Activated T-cell treated with anti-CD3 and anti-CD28 coated beads, Interleukin-2, amount 50 U/mL, for 72 hours (primary cell): ENCODE results near the gene C5AR1. TPM values are rescaled to one million over a fixed set of nuclear protein-coding genes. Genes with fewer than 3 reads are reported as not detected.
"Not testable (repeated sequence)": the region's sequence is repeated elsewhere in the genome, so short reads cannot be mapped to it uniquely, and the experiment has no call there.

ENCODE experiments used
- ATAC-seq, 2 donors: fragments of 150-1000 bp; cut with Tn5 transposase; replicated peaks in 1 of 2; 2 replicates each; pipeline ENCODE4 v1.10.0; 2021; ENCODE audit warnings: moderate library complexity in 2 of 2, mild to moderate bottlenecking in 1 of 2
- DNase-seq, 2 donors: peaks; one replicate each; pipeline ENCODE4 v3.0.0; 2021 to 2022; ENCODE audit warnings: mixed read lengths in 1 of 2
- H3K27ac Mint-ChIP-seq: one replicate; pipeline ENCODE4 v1.8.0; 2022; ENCODE audit warnings: mild to moderate bottlenecking, moderate library complexity, mixed read lengths
- H3K27me3 Mint-ChIP-seq: one replicate; pipeline ENCODE4 v1.8.0; 2022; ENCODE audit warnings: low read depth, mixed read lengths
- H3K36me3 Mint-ChIP-seq, 2 donors: one replicate each; pipeline ENCODE4 v1.8.0; 2022; ENCODE audit warnings: mixed read lengths in 2 of 2, mild to moderate bottlenecking in 1 of 2; ENCODE audit not compliant: insufficient read depth in 2 of 2
- H3K4me1 Mint-ChIP-seq: one replicate; pipeline ENCODE4 v1.8.0; 2022; ENCODE audit warnings: low read depth, mixed read lengths
- H3K4me3 Mint-ChIP-seq, 2 donors: one replicate each; pipeline ENCODE4 v1.8.0; 2022; ENCODE audit warnings: mild to moderate bottlenecking in 2 of 2, mixed read lengths in 2 of 2, moderate library complexity in 2 of 2
- H3K9me3 Mint-ChIP-seq, 2 donors: one replicate each; pipeline ENCODE4 v1.8.0; 2022; ENCODE audit warnings: mixed read lengths in 2 of 2
- total RNA-seq, 2 donors: library from RNA; stranded (reverse); gene quantifications; one replicate each; pipeline ENCODE4 v1.2.3, GENCODE V29; 2022

Gene C5AR1
- total RNA-seq, 2 donors from 2014 or later, result 1.8 to 3.0 TPM

DNA sequence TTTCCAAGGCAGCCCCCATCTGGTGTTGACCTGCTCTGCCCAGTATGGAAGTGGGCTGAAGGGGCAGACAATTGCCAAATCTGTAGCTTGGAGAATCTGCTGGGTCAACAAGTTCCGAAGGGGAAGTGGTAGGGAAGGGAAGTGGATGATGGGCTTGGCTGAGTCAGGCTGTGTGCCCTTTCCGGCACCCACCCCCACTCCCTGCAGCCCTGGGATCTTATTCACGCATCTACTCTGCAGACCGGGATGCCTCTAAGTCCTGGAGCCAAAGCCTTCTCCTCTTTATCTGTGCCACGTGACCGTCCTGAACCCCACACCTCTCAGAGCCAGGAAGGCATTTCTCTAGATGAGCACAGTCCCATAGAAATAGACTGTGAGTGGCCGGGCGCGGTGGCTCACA is 14.8 kb downstream of the C5AR1 start:
- DNase-seq, result no peak
- Mint-ChIP-seq H3K4me1 (no peaks in the 10 kb centered on the region), H3K4me3 (no peak overlapping the region), H3K27me3 (peaks cover 21% of the 10 kb centered on the region), H3K9me3 (no peaks in the 10 kb centered on the region), H3K27ac (no peak overlapping the region), H3K36me3 (no peaks in the 10 kb centered on the region)
- ATAC-seq, result no peak

DNA sequence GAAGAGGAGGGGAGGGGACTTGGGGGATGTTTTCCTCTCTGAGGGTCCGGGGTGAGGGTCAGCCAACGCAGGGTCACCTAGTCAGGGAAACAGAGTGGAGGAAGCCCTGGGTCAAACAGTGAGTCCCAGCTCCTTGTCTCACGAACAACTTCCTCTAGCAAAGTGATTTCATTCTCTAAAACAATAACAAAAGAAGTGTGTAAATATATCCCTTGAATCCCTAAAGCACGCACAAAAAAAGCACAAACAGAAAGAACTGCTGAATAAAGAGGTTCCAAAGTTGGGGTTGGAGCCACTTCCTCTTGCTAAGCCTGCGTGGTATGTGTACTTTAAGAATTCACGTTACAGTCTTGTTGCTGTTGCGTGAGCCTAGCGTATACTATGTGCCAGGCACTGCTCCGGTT is 20.8 kb downstream of the C5AR1 start:
- ATAC-seq, result no peak
- Mint-ChIP-seq H3K36me3 (no peaks in the 10 kb centered on the region), H3K4me1 (no peaks in the 10 kb centered on the region), H3K27me3 (no peaks in the 10 kb centered on the region), H3K4me3 (no peak overlapping the region), H3K27ac (no peak overlapping the region), H3K9me3 (no peaks in the 10 kb centered on the region)
- no peak for DNase-seq

DNA sequence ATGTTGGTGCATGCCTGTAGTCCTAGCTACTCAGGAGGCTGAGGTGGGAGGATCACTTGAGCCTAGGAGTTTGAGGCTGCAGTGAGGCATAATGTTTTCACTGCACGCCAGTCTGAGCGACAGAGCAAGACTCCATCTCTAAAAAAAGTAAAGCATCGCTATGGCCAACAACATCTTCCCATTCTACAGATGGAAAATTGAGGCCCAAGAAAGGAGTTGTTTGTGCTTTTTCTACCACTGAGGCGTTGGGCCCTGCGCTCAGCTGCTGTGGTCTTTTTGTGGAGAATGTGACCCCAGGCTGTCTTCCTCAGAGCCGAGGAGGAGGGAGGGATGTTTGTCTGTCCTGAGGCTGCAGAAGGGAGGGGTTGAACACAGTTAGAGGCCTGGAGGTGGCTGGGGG is 21.8 kb downstream of the C5AR1 start:
- Mint-ChIP-seq H3K27me3 (no peaks in the 10 kb centered on the region), H3K4me1 (peaks cover under 1% of the 10 kb centered on the region)
- no peak for DNase-seq

DNA sequence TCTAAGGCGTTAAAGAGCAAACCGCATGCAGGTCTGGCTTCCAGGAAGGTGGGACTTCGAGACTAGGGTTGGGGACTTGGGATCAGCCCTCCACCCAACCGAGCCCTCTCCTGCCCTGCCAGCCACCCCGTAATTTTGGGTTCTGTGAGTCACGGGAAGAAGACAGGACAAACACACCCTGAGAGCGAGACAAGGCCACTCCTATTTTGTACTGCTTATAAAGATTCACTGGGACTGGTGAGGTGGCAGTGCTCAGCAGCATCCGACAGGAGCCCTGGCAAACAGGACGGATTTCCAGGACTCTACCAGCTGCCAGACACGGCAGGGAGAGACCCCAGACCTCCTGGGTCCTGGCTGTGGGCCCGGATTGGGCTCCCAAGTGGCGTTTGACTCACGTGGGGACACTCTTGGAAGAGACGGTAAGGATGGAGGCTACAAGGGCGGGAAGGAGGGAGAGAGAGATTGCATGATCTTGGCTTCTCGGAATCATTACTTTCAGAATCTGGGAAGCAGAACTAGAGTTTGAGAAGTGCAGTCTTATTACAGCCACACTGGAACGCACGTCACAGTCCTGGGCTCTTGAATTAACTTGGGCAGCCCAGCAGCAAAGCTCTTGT is 22.4 kb downstream of the C5AR1 start, which contains the start of gene C5AR2:
C5AR2 (plus strand) TSS at position 245 of the 617 bp plus-strand sequence. CDS start 8,625 bp downstream, outside the sequence.
- Mint-ChIP-seq H3K4me3 (no peak within 1 kb of the TSS), H3K36me3 (no peaks in the 10 kb centered on the region), H3K4me1 (peaks cover 4% of the 10 kb centered on the region), H3K9me3 (no peaks in the 10 kb centered on the region), H3K27me3 (no peaks in the 10 kb centered on the region), H3K27ac (no peak within 1 kb of the TSS)
- DNase-seq (no peak), ATAC-seq (no peak)

More for the DNA sequence above, 21.8 kb downstream of the C5AR1 start:
- no peak for ATAC-seq
- H3K4me3 Mint-ChIP-seq, result no peak overlapping the region
- no peaks in the 10 kb centered on the region for H3K9me3 Mint-ChIP-seq
- no peaks in the 10 kb centered on the region for H3K36me3 Mint-ChIP-seq
- H3K27ac Mint-ChIP-seq, result no peak overlapping the region

DNA sequence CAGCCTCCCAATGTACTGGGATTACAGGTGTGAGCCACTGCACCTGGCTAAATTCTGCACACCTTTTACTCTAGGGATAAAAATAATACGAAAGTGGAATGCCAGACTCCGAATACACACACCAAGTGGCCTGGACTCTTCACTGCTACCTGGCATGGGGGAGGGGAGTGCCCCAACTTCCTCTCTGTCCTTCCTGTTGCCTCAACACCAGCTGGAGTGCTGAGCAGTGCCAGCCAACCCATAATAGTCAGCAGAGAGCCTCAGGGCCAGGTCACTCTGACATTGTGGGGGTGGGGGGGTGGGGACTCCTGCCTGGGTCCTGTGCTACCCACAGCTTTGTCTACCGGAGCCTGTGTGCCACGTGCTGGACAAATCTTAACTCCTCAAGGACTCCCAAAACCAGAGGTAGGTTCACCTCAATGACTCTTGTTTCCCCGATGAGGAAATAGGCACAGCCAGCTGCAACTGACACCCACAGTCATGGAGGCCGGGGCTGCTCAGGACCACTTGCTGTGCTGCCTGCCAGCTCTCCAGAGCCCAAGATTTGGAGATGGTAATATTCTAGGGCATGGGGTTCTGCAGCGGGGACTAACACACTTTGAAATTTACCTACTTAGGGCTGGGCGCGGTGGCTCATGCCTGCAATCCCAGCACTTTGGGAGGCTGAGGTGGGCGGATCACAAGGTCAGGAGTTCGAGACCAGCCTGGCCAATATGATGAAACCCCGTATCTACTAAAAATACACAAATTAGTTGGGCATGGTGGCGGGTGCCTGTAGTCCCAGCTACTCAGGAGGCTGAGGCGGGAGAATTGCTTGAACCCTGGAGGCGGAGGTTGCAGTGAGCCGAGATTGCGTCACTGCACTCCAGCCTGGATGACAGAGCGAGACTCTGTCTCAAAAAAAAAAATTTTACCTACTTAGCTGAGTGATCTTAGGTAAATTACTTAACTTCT is 27.4 kb downstream of the C5AR1 start:
- DNase-seq, H3K9me3 Mint-ChIP-seq, H3K4me1 Mint-ChIP-seq, H3K36me3 Mint-ChIP-seq, H3K27me3 Mint-ChIP-seq, H3K4me3 Mint-ChIP-seq: not testable (repeated sequence)
- ATAC-seq, result peak in 1 of 2 donors; percentile 47
- peak overlapping the region; percentile 73 for H3K27ac Mint-ChIP-seq

DNA sequence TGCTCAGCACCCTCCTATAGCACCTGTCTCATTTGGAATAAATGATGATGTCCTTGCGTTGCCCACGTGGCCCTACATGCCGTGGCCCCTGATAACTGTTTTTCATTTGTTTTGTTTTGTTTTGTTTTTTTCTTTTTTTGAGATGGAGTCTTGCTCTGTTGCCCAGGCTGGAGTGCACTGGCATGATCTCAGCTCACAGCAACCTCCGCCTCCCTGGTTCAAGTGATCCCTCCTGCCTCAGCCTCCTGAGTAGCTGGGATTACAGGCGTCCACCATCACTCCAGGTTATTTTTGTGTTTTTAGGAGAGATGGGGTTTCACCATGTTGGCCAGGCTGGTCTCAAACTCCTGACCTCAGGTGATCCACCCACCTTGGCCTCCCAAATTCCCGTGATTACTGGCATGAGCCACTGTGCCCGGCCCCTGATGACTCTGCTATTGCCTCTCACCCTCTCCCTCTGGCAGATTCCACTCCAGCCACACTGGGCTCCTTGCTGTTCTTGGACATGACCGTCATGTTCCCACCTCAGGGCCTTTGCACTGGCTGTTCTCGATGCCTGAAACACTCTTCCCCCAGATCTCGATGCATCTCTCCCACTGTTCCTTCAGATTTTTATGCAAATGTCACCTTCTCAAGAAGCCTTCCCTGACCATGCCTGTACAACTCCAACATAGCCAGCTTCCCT is 29.7 kb downstream of the C5AR1 start:
- peaks cover 4% of the 10 kb centered on the region for H3K4me1 Mint-ChIP-seq
- DNase-seq (no peak), ATAC-seq (no peak)
- H3K36me3 Mint-ChIP-seq, result no peaks in the 10 kb centered on the region
- no peak overlapping the region for H3K4me3 Mint-ChIP-seq
- H3K27ac Mint-ChIP-seq, result peak overlapping the region; percentile 21
- no peaks in the 10 kb centered on the region for H3K9me3 Mint-ChIP-seq
- H3K27me3 Mint-ChIP-seq, result no peaks in the 10 kb centered on the region

DNA sequence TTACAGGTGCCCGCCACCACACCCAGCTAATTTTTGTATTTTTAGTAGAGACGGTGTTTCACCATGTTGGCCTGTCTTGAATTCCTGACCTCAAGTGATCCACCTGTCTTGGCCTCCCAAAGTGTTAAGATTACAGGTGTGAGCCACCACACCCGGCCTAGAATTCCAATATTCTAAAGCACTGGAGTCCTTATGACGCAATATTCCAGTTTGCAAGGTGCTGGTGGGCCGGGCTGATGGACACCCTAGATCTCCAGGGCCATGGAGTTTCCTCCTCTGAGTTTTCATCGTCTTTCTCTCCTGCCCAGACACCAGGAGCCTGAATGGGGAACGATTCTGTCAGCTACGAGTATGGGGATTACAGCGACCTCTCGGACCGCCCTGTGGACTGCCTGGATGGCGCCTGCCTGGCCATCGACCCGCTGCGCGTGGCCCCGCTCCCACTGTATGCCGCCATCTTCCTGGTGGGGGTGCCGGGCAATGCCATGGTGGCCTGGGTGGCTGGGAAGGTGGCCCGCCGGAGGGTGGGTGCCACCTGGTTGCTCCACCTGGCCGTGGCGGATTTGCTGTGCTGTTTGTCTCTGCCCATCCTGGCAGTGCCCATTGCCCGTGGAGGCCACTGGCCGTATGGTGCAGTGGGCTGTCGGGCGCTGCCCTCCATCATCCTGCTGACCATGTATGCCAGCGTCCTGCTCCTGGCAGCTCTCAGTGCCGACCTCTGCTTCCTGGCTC is 31.0 kb downstream of the C5AR1 start:
- DNase-seq (no peak), ATAC-seq (no peak)
- H3K27ac Mint-ChIP-seq, result no peak overlapping the region
- peaks cover 4% of the 10 kb centered on the region for H3K4me1 Mint-ChIP-seq
- H3K9me3 Mint-ChIP-seq, result no peaks in the 10 kb centered on the region
- H3K27me3 Mint-ChIP-seq, result no peaks in the 10 kb centered on the region
- no peak overlapping the region for H3K4me3 Mint-ChIP-seq
- no peaks in the 10 kb centered on the region for H3K36me3 Mint-ChIP-seq

DNA sequence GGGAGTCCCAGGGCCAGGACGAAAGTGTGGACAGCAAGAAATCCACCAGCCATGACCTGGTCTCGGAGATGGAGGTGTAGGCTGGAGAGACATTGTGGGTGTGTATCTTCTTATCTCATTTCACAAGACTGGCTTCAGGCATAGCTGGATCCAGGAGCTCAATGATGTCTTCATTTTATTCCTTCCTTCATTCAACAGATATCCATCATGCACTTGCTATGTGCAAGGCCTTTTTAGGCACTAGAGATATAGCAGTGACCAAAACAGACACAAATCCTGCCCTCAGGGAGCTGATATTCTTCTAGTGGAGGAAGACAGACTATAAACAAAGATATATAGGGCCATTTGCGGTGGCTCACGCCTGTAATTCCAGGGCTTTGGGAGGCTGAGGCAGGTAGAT is 32.1 kb downstream of the C5AR1 start:
- ATAC-seq (no peak), DNase-seq (no peak)
- Mint-ChIP-seq H3K9me3 (no peaks in the 10 kb centered on the region), H3K27me3 (no peaks in the 10 kb centered on the region), H3K4me3 (no peak overlapping the region), H3K4me1 (peaks cover 1% of the 10 kb centered on the region), H3K36me3 (no peaks in the 10 kb centered on the region), H3K27ac (no peak overlapping the region)

DNA sequence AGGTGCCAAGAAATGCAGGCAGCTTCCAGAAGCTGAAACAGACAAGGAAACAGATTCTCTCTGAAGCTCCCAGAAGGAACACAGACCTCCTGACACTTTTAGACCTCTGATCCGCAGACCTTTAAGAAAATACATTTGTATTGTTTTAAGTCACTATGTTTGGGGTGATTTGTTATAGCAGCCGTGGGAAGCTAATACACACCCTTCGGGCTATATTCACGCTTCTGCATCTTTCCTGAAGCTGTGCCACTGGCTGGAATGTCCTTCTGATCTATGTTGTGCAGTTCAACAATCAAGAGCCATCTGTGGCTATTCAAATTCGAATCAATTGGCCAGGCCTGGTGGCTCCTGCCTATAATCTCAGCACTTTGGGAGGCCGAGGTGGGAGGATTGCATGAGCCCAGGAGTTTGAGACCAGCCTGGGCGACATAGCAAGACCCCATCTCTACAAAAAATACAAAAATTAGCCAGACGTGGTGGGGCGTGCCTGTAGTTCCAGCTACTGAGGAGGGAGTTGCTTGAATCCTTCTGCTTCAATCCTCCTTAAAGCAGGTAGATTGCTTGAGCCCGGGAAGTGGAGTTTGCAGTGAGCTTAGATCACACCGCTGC is 33.6 kb downstream of the C5AR1 start:
- H3K27ac Mint-ChIP-seq, result no peak overlapping the region
- H3K27me3 Mint-ChIP-seq, result no peaks in the 10 kb centered on the region
- DNase-seq (no peak), ATAC-seq (no peak)
- no peak overlapping the region for H3K4me3 Mint-ChIP-seq
- no peaks in the 10 kb centered on the region for H3K9me3 Mint-ChIP-seq
- H3K4me1 Mint-ChIP-seq, result peaks cover 1% of the 10 kb centered on the region
- H3K36me3 Mint-ChIP-seq, result no peaks in the 10 kb centered on the region

DNA sequence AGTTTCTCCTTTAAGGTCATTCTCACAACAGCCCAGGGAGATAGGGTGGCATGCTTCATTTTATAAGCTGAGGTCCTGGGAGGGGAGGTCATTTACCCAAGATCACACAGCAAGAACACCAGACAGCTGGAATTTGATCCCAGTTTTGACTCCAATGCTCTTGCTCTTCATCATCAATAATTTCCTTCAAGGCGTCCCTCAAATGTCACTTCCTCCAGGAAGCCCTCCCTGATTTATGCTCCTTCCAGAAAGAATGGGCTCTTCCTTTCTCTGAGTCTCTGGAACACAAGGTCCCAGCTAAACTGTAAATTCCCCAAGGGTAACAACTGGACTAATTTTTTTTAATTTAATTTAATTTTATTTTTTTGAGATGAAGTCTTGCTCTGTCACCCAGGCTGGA is 34.8 kb downstream of the C5AR1 start:
- H3K27ac Mint-ChIP-seq, result no peak overlapping the region
- ATAC-seq (no peak), DNase-seq (no peak)
- H3K4me1 Mint-ChIP-seq, result peaks cover 12% of the 10 kb centered on the region
- peaks cover 0 to 3% of the 10 kb centered on the region in 2 donors for H3K36me3 Mint-ChIP-seq
- H3K9me3 Mint-ChIP-seq, result peaks cover 0 to 2% of the 10 kb centered on the region in 2 donors
- H3K4me3 Mint-ChIP-seq, result no peak overlapping the region
- no peaks in the 10 kb centered on the region for H3K27me3 Mint-ChIP-seq

DNA sequence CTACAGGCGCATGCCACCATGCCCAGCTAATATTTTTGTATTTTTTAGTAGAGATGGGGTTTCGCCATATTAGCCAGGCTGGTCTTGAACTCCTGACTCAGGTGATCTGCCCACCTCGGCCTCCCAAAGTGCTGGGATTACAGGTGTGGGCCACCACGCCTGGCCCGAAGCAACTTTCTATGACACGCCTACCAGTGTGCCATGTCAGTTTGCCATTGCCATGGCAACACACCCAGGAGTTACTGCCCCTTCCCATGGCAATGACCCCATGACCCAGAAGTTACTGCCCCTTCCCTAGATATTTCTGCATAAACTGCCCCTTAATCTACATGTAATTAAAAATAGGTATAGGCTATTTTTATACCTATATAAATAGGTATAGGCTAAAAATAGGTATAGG is 36.4 kb downstream of the C5AR1 start:
- ATAC-seq, H3K36me3 Mint-ChIP-seq, H3K27me3 Mint-ChIP-seq, H3K9me3 Mint-ChIP-seq, DNase-seq, H3K4me3 Mint-ChIP-seq, H3K27ac Mint-ChIP-seq: not testable (repeated sequence)
- peaks cover 28% of the 10 kb centered on the region for H3K4me1 Mint-ChIP-seq
